Endothelial cell of umbilical vein (primary cell): ENCODE data around the gene RIMS3. TPM values are rescaled to one million over a fixed set of nuclear protein-coding genes. Genes with fewer than 3 reads are reported as not detected.

Source experiments
- BruUV-seq: library from RNA; stranded (reverse); fragments of 400-500 nt; replicated peaks from 2 replicates; lab custom pipeline; 2021; lab: Mats Ljungman, UMichigan
- CTCF ChIA-PET: fragments of 300-600, 350-600 bp; sonication (Branson Sonifier 250); formaldehyde crosslinking; loops from one replicate; lab custom pipeline; 2021; ENCODE audit warnings: antibody characterized with exemption, inconsistent platforms; lab: Charles Lee
- POLR2A ChIA-PET: fragments of 300-600, 350-600 bp; sonication (Branson Sonifier 250); formaldehyde crosslinking; loops from one replicate; lab custom pipeline; 2021; ENCODE audit warnings: antibody characterized with exemption, inconsistent platforms; lab: Charles Lee
- DNase-seq: peaks from one replicate; pipeline ENCODE4 v3.0.0-alpha.2; 2011; ENCODE audit warnings: low read depth, low spot score
- FAIRE-seq: peaks from 2 replicates; lab custom pipeline; 2011; peaks lifted over from hg19 to GRCh38; lab: Jason Lieb, UNC
- H2AFZ ChIP-seq: 2 replicates; pipeline ENCODE4 v1.6.0; 2012; ENCODE audit warnings: low read depth, low read length, control low read depth, inconsistent platforms
- H3K27ac ChIP-seq: 2 replicates; pipeline ENCODE4 v1.5.1; 2011; ENCODE audit warnings: low read depth, mild to moderate bottlenecking, control low read depth, low read length, moderate library complexity; ENCODE audit not compliant: insufficient read depth
- H3K27me3 ChIP-seq, 2 experiments: 2 replicates each; pipeline versions ENCODE4 v1.6.0 to v1.6.1; 2011; ENCODE audit warnings: low read length in 2 of 2, mixed read lengths in 1 of 2; ENCODE audit not compliant: control insufficient read depth in 2 of 2, insufficient read depth in 2 of 2
- H3K36me3 ChIP-seq, 2 experiments: 2 replicates in 1 of 2; 3 replicates in 1 of 2; pipeline ENCODE4 v1.5.1; 2011; ENCODE audit warnings: low read length in 2 of 2, mild to moderate bottlenecking in 1 of 2, moderate library complexity in 1 of 2; ENCODE audit not compliant: control insufficient read depth in 2 of 2, insufficient read depth in 2 of 2; ENCODE audit errors: extremely low read depth in 1 of 2
- H3K4me1 ChIP-seq: 3 replicates; pipeline ENCODE4 v1.5.1; 2011; ENCODE audit warnings: mild to moderate bottlenecking, low read length; ENCODE audit not compliant: control insufficient read depth, insufficient read depth; ENCODE audit errors: extremely low read depth
- H3K4me2 ChIP-seq: 2 replicates; pipeline ENCODE4 v1.6.1; 2011; ENCODE audit warnings: low read length, control low read depth, mixed read lengths; ENCODE audit not compliant: insufficient read depth
- H3K4me3 ChIP-seq, 3 experiments: fragments of 200-600 bp in 1 of 3; sonication (generic), shearing (Covaris generic) in 1 of 3; replicated peaks in 1 of 3; 2 replicates each; pipeline ENCODE4 v1.5.1; 2011 to 2016; ENCODE audit warnings: control low read depth in 3 of 3, low read length in 3 of 3, mild to moderate bottlenecking in 2 of 3, inconsistent platforms in 1 of 3, low read depth in 1 of 3, moderate library complexity in 1 of 3; ENCODE audit not compliant: insufficient read depth in 1 of 3
- H3K79me2 ChIP-seq: 2 replicates; pipeline ENCODE4 v1.6.0; 2012; ENCODE audit warnings: low read length, inconsistent platforms; ENCODE audit not compliant: control insufficient read depth, insufficient read depth
- H3K9ac ChIP-seq: replicated peaks from 2 replicates; pipeline ENCODE3; 2011; ENCODE audit warnings: low read length, control low read depth; ENCODE audit not compliant: insufficient read depth; ENCODE audit errors: extremely low read depth
- H3K9me1 ChIP-seq: replicated peaks from 3 replicates; pipeline ENCODE4 v1.6.0; 2011; ENCODE audit warnings: mild to moderate bottlenecking, low read length; ENCODE audit not compliant: control insufficient read depth, insufficient read depth; ENCODE audit errors: extremely low read depth
- H3K9me3 ChIP-seq: replicated peaks from 2 replicates; pipeline ENCODE4 v1.5.1; 2012; ENCODE audit warnings: low read length, inconsistent platforms; ENCODE audit not compliant: control insufficient read depth, insufficient read depth
- H4K20me1 ChIP-seq: replicated peaks from 2 replicates; pipeline ENCODE3; 2011; ENCODE audit warnings: mild to moderate bottlenecking, low read length; ENCODE audit not compliant: control insufficient read depth, insufficient read depth; ENCODE audit errors: extremely low read depth
- EZH2 ChIP-seq: IDR thresholded peaks from 2 replicates; pipeline ENCODE4 v1.6.1; 2012; ENCODE audit warnings: borderline replicate concordance, low read depth, mild to moderate bottlenecking, moderate library complexity, low read length, inconsistent platforms; ENCODE audit not compliant: severe bottlenecking
- FOS ChIP-seq: IDR thresholded peaks from 2 replicates; pipeline ENCODE4 v1.6.1; 2011; ENCODE audit warnings: mild to moderate bottlenecking, low read length, moderate library complexity, borderline replicate concordance; ENCODE audit not compliant: insufficient read depth
- GATA2 ChIP-seq: IDR thresholded peaks from 2 replicates; pipeline ENCODE4 v1.7.0; 2011; ENCODE audit warnings: low read depth, mild to moderate bottlenecking, moderate library complexity, mixed read lengths, low read length; ENCODE audit not compliant: insufficient read length, insufficient read depth
- JUN ChIP-seq: IDR thresholded peaks from 2 replicates; pipeline ENCODE4 v1.6.1; 2011; ENCODE audit warnings: borderline replicate concordance, low read depth; ENCODE audit not compliant: insufficient read length, insufficient read depth
- MYC ChIP-seq: IDR thresholded peaks from one replicate; pipeline ENCODE4 v1.6.1; 2011; ENCODE audit warnings: mild to moderate bottlenecking, low read depth, low read length
- POLR2A ChIP-seq: IDR thresholded peaks from 2 replicates; pipeline ENCODE4 v1.6.1; 2012; ENCODE audit warnings: low read depth, mild to moderate bottlenecking, control low read depth, low read length
- POLR2AphosphoS5 ChIP-seq: IDR thresholded peaks from 2 replicates; pipeline ENCODE4 v1.6.1; 2012; ENCODE audit warnings: low read depth, mild to moderate bottlenecking, control low read depth, low read length, moderate library complexity; ENCODE audit not compliant: insufficient read depth
- dilution Hi-C: fragments of 300-500 bp; cut with MboI; formaldehyde crosslinking; loops from one replicate; pipeline ENCODE4 v1.15.0; 2019; ENCODE audit warnings: low sequenced_read_pairs; ENCODE audit not compliant: extremely low pct_ligation_motif_present
- intact Hi-C: fragments of 100-400 bp; cut with micrococcal nuclease; formaldehyde crosslinking; loops from one replicate; pipeline ENCODE4 v1.10.0; 2022
- polyA plus RNA-seq, 4 experiments: library from polyadenylated mRNA; depleted of rRNA in 3 of 4; stranded (reverse) in 3 of 4; unstranded in 1 of 4; fragments of >200 nt; gene quantifications; 2 replicates each; pipeline versions ENCODE4 v1.2.1 to v1.2.3, GENCODE V29; 2011 to 2012; ENCODE audit warnings: missing spikeins in 1 of 4
- total RNA-seq: library from RNA; stranded (reverse); gene quantifications from 2 replicates; pipeline ENCODE4 v1.2.3, GENCODE V29; 2021
- TF ChIP-seq, protein P1 (sequence below), 2 donors: IDR thresholded peaks; 1 replicate in 1 of 2; 2 replicates in 1 of 2; pipeline ENCODE4 v1.5.1; 2011; ENCODE audit warnings: low read length in 2 of 2, mild to moderate bottlenecking in 2 of 2, moderate library complexity in 2 of 2, control low read depth in 1 of 2, inconsistent platforms in 1 of 2, low read depth in 1 of 2; ENCODE audit not compliant: insufficient read depth in 1 of 2; ENCODE audit errors: extremely low read depth in 1 of 2
- TF ChIP-seq, protein P2 (sequence below): IDR thresholded peaks from 2 replicates; pipeline ENCODE4 v1.6.1; 2011; ENCODE audit not compliant: insufficient read depth, insufficient read length

RIMS3 gene
- total and polyA plus RNA-seq, 2 donors (not counting 3 experiments of a cell fraction or from before 2014, with no cell fraction given), result 0.14 to 0.15 TPM

DNA sequence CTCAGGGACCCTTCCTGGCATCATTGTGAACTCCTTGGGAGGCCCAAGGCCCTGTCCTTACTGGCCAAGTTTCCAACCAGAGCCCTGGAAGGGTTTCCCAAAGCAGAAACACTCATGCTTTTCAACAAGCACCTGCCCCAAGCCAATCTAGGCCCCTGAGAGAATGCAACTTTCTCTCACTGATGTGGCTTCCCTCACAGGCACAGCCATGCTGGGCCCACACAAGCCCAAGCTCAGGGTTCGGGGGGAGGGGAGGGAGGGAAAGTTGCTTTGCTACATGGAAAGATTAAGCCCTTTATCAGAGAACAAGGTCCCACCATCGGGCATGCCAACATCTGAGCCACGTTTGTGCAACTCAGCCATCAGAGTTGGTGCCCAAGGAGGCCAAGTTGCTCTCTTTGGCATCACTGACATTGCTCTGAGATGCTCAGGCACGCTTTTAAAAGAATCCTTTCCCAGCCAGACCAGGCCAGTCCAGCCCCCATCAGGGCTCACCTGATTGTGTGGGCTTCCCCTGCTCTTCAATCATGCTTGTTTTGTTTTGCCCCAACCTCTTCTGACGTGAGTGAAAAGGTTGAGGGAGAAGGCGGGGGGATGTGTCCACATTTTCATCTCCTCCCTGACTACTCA, 43.5 kb downstream of the RIMS3 start:
- H3K9ac ChIP-seq, result no peak overlapping the region
- CTCF ChIA-PET, result interaction anchor here (0.6 kb wide), 1 partner anchor 363 kb away, joined by 7 read pairs; no protein-coding TSS in a partner anchor
- FAIRE-seq, result no peak

More for the DNA sequence above, 43.5 kb downstream of the RIMS3 start:
- no peak overlapping the region for H2AFZ ChIP-seq
- POLR2A ChIA-PET, result no interaction called here
- no peaks in the 10 kb centered on the region for H3K36me3 ChIP-seq
- intact Hi-C loops, result no loop called here
- TF ChIP-seq GATA2 (no peak), POLR2AphosphoS5 (no peak), EZH2 (no peak), JUN (no peak), POLR2A (no peak), FOS (no peak), MYC (no peak)
- TF ChIP-seq, protein P1, sequence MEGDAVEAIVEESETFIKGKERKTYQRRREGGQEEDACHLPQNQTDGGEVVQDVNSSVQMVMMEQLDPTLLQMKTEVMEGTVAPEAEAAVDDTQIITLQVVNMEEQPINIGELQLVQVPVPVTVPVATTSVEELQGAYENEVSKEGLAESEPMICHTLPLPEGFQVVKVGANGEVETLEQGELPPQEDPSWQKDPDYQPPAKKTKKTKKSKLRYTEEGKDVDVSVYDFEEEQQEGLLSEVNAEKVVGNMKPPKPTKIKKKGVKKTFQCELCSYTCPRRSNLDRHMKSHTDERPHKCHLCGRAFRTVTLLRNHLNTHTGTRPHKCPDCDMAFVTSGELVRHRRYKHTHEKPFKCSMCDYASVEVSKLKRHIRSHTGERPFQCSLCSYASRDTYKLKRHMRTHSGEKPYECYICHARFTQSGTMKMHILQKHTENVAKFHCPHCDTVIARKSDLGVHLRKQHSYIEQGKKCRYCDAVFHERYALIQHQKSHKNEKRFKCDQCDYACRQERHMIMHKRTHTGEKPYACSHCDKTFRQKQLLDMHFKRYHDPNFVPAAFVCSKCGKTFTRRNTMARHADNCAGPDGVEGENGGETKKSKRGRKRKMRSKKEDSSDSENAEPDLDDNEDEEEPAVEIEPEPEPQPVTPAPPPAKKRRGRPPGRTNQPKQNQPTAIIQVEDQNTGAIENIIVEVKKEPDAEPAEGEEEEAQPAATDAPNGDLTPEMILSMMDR (IDR thresholded peaks at IDR 0.05; ENCODE audit: extremely low read depth in 1 of 2, insufficient read depth in 1 of 2, low read depth in 1 of 2, low read length in 2 of 2), result no peak
- TF ChIP-seq, protein P2, sequence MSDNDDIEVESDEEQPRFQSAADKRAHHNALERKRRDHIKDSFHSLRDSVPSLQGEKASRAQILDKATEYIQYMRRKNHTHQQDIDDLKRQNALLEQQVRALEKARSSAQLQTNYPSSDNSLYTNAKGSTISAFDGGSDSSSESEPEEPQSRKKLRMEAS, result no peak
- dilution Hi-C loops, result no loop called here
- H3K27ac ChIP-seq, result no peak overlapping the region
- H3K27me3 ChIP-seq, result peaks cover 10 to 18% of the 10 kb centered on the region in 2 experiments
- no peaks in the 10 kb centered on the region for H3K79me2 ChIP-seq
- no TSS peak for BruUV-seq
- no peaks in the 10 kb centered on the region for H3K9me1 ChIP-seq
- no peaks in the 10 kb centered on the region for H4K20me1 ChIP-seq
- H3K4me2 ChIP-seq, result no peak overlapping the region
- no peak for DNase-seq
- H3K9me3 ChIP-seq, result no peaks in the 10 kb centered on the region
- no peak overlapping the region for H3K4me3 ChIP-seq
- H3K4me1 ChIP-seq, result no peaks in the 10 kb centered on the region
